Hepatocyte (in vitro differentiated cells): ENCODE data around the gene CKS1B. TPM values are rescaled to one million over a fixed set of nuclear protein-coding genes. Genes with fewer than 3 reads are reported as not detected.
A peak's percentile ranks its signal among the peaks of the same experiment; 100 is the strongest.
"Not testable (repeated sequence)": the region's sequence is repeated elsewhere in the genome, so short reads cannot be mapped to it uniquely, and the experiment has no call there.

Experiments used
- DNase-seq: peaks from one replicate; pipeline ENCODE4 v3.0.0-alpha.2; 2016; ENCODE audit warnings: low spot score
- H2AFZ ChIP-seq: fragments of 200-600 bp; sonication (generic); 2 replicates; pipeline ENCODE4 v1.6.0; 2016; ENCODE audit warnings: antibody characterized with exemption, mild to moderate bottlenecking
- H3K27ac ChIP-seq: fragments of 200-600 bp; sonication (generic); 2 replicates; pipeline ENCODE4 v1.5.1; 2016; ENCODE audit warnings: mild to moderate bottlenecking
- H3K27me3 ChIP-seq: fragments of 200-600 bp; sonication (generic); 2 replicates; pipeline ENCODE4 v1.6.1; 2016
- H3K36me3 ChIP-seq: fragments of 200-600 bp; sonication (generic); replicated peaks from 2 replicates; pipeline ENCODE4 v1.5.1; 2016; ENCODE audit warnings: low read depth; ENCODE audit not compliant: insufficient read depth
- H3K4me1 ChIP-seq: fragments of 200-600 bp; sonication (generic); 2 replicates; pipeline ENCODE4 v1.5.1; 2016; ENCODE audit warnings: mild to moderate bottlenecking, moderate library complexity; ENCODE audit not compliant: insufficient read depth
- H3K4me2 ChIP-seq: fragments of 200-600 bp; sonication (generic); 2 replicates; pipeline ENCODE4 v1.6.0; 2016
- H3K4me3 ChIP-seq: fragments of 200-600 bp; sonication (generic); 2 replicates; pipeline ENCODE4 v1.5.1; 2016; ENCODE audit warnings: mild to moderate bottlenecking
- H3K79me2 ChIP-seq: fragments of 200-600 bp; sonication (generic); 2 replicates; pipeline ENCODE4 v1.6.0; 2017; ENCODE audit warnings: mild to moderate bottlenecking
- H3K9me2 ChIP-seq: fragments of 200-600 bp; sonication (generic); replicated peaks from 2 replicates; pipeline ENCODE4 v1.6.0; 2017; ENCODE audit warnings: mild to moderate bottlenecking; ENCODE audit not compliant: insufficient read depth
- H3K9me3 ChIP-seq: fragments of 200-600 bp; sonication (generic); 2 replicates; pipeline ENCODE4 v1.5.1; 2016; ENCODE audit warnings: low read depth, mild to moderate bottlenecking
- H4K20me1 ChIP-seq: fragments of 200-600 bp; sonication (generic); 2 replicates; pipeline ENCODE4 v1.6.0; 2016; ENCODE audit warnings: mild to moderate bottlenecking; ENCODE audit not compliant: insufficient read depth, poor library complexity, severe bottlenecking
- EZH2 ChIP-seq: fragments of 200-600 bp; sonication (generic); IDR thresholded peaks from 2 replicates; pipeline ENCODE4 v1.6.1; 2016; ENCODE audit warnings: antibody characterized with exemption, mild to moderate bottlenecking, borderline replicate concordance
- EZH2phosphoT487 ChIP-seq: fragments of 200-600 bp; sonication (generic); IDR thresholded peaks from one replicate; pipeline ENCODE4 v1.6.1; 2018; ENCODE audit warnings: antibody characterized with exemption, mild to moderate bottlenecking, low read depth, moderate library complexity; ENCODE audit not compliant: unreplicated experiment, severe bottlenecking
- WGBS: methylation state at CpG from one replicate; pipeline ENCODE4 v1.1.6; 2016; ENCODE audit warnings: low lambda C conversion rate; ENCODE audit errors: missing lambda C conversion rate; 5-methylcytosine and 5-hydroxymethylcytosine counted together
- polyA plus RNA-seq: library from polyadenylated mRNA; unstranded; fragments of >200 nt; fragmentation: Nextera tagmentation; extraction: Ambion mirVana; gene quantifications from 2 replicates; pipeline ENCODE4 v1.2.1, GENCODE V29; 2016
- total RNA-seq: library from RNA; depleted of rRNA; stranded (reverse); fragments of >200 nt; gene quantifications from 2 replicates; pipeline ENCODE4 v1.2.3, GENCODE V29; 2014
- TF ChIP-seq, protein P1 (sequence below): fragments of 200-600 bp; sonication (generic); IDR thresholded peaks from 2 replicates; pipeline ENCODE4 v1.5.1; 2016; ENCODE audit warnings: antibody characterized with exemption, mild to moderate bottlenecking; ENCODE audit not compliant: poor library complexity

CKS1B gene
- total and polyA plus RNA-seq, 2 experiments from 2014 or later, result 40.4 to 91.3 TPM

DNA sequence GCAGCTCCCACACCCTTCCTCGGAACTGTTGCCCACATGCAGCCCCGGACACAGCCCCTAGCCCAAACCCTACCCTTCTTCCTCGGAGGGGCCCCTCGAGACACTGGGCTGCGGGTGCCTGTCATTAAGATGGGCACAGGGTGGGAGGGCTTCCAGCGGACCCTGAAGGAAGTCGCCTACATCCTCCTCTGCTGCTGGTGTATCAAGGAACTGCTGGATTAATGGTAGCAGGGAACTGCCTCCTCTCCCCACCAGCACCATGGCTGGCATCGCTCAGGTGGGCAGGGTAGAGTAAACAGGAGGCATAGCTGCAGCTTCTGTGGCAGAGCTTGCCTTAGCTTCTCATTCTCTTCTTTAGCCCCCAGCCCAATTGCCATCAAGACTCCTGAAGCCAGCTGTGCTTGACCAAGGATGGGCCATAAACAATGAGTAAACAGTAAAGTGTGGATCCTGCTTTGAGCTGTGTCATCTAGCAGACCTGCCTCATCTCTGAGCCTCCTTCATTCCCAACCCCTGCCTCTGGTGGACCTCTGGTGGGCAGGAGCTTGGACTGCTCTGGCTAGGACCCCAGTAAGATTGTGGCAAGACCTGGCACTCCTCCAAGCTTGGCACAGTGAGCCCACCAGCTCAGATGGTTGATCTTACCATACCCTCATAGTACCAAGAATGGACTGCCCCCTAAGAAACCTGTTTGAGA is 19.2 kb downstream of the CKS1B start, which contains the start of gene LENEP:
TSS of gene LENEP (plus strand) at position 15 of the 697 bp plus-strand sequence. CDS start at position 37, 22 bp downstream.
- no peak within 1 kb of the TSS for H3K4me2 ChIP-seq
- 83% methylated on average over 8 of the region's 8 CpGs for WGBS

DNA sequence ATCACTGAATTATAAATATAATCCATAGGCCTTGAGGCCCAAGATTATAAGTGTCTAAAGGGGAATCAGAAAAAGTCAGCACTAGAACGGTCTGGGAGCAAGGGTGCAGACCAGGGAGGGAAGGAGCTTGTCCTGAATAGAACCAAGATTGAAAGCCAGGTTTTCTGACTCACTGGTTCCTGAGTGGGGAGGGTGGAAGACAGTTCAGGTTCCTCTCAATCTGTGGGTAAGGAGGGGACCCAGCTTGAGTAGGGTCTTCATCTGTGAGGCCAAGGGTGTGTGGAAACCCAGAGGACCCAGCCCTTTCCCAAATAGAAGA is 19.7 kb downstream of the CKS1B start:
- no peak for TF ChIP-seq EZH2phosphoT487
- TF ChIP-seq EZH2, result no peak
- TF ChIP-seq, protein P1, sequence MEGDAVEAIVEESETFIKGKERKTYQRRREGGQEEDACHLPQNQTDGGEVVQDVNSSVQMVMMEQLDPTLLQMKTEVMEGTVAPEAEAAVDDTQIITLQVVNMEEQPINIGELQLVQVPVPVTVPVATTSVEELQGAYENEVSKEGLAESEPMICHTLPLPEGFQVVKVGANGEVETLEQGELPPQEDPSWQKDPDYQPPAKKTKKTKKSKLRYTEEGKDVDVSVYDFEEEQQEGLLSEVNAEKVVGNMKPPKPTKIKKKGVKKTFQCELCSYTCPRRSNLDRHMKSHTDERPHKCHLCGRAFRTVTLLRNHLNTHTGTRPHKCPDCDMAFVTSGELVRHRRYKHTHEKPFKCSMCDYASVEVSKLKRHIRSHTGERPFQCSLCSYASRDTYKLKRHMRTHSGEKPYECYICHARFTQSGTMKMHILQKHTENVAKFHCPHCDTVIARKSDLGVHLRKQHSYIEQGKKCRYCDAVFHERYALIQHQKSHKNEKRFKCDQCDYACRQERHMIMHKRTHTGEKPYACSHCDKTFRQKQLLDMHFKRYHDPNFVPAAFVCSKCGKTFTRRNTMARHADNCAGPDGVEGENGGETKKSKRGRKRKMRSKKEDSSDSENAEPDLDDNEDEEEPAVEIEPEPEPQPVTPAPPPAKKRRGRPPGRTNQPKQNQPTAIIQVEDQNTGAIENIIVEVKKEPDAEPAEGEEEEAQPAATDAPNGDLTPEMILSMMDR, result no peak
- no peak for DNase-seq
- H4K20me1 ChIP-seq, result no peaks in the 10 kb centered on the region
- H3K4me2 ChIP-seq, result no peak overlapping the region
- H3K4me1 ChIP-seq, result peaks cover 5% of the 10 kb centered on the region
- H2AFZ ChIP-seq, result no peak overlapping the region
- no peaks in the 10 kb centered on the region for H3K27me3 ChIP-seq
- no peaks in the 10 kb centered on the region for H3K36me3 ChIP-seq
- no peaks in the 10 kb centered on the region for H3K9me3 ChIP-seq
- peaks cover 3% of the 10 kb centered on the region for H3K79me2 ChIP-seq
- H3K4me3 ChIP-seq, result no peak overlapping the region
- 100% methylated on average over 1 of the region's 1 CpG for WGBS
- H3K9me2 ChIP-seq, result no peaks in the 10 kb centered on the region
- H3K27ac ChIP-seq, result no peak overlapping the region

More for the DNA sequence above, 19.2 kb downstream of the CKS1B start, which contains the start of gene LENEP:
- Histone ChIP-seq H3K36me3 (no peaks in the 10 kb centered on the region), H3K9me2 (no peaks in the 10 kb centered on the region), H2AFZ (no peak within 1 kb of the TSS), H3K4me3 (no peak within 1 kb of the TSS), H3K79me2 (peaks cover under 1% of the 10 kb centered on the region), H3K27ac (no peak within 1 kb of the TSS), H3K27me3 (no peaks in the 10 kb centered on the region), H3K9me3 (no peaks in the 10 kb centered on the region), H3K4me1 (peaks cover 2% of the 10 kb centered on the region), H4K20me1 (no peaks in the 10 kb centered on the region)
- no peak for TF ChIP-seq EZH2
- TF ChIP-seq, protein P1, result no peak
- TF ChIP-seq EZH2phosphoT487, result no peak
- no peak for DNase-seq

DNA sequence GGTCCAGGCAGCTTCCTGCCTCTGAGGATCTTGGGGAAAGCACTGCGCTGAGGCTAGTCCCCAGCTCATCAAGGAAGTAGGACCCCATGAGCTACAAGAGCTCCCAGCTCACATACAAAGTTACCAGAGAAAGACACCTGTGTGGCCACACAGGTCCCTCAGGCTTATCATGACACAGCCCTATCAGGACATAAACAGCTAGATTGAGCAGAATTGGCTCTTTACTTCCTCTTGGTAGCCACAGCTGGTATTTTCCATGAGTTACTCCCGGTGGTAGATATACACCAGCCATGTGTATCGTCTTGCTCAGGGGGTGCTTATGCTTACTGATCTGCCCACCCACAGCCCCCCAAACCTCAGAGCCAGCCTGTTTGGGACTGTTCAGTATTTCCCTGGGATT is 20.1 kb downstream of the CKS1B start:
- Histone ChIP-seq H3K36me3 (no peaks in the 10 kb centered on the region), H2AFZ (no peak overlapping the region), H3K4me1 (peaks cover 5% of the 10 kb centered on the region), H4K20me1 (no peaks in the 10 kb centered on the region), H3K79me2 (peaks cover 3% of the 10 kb centered on the region), H3K4me2 (no peak overlapping the region), H3K4me3 (no peak overlapping the region), H3K9me3 (no peaks in the 10 kb centered on the region), H3K27ac (no peak overlapping the region), H3K27me3 (no peaks in the 10 kb centered on the region), H3K9me2 (no peaks in the 10 kb centered on the region)
- 89% methylated on average over 3 of the region's 3 CpGs for WGBS
- TF ChIP-seq EZH2 (no peak), EZH2phosphoT487 (no peak)
- DNase-seq, result no peak

DNA sequence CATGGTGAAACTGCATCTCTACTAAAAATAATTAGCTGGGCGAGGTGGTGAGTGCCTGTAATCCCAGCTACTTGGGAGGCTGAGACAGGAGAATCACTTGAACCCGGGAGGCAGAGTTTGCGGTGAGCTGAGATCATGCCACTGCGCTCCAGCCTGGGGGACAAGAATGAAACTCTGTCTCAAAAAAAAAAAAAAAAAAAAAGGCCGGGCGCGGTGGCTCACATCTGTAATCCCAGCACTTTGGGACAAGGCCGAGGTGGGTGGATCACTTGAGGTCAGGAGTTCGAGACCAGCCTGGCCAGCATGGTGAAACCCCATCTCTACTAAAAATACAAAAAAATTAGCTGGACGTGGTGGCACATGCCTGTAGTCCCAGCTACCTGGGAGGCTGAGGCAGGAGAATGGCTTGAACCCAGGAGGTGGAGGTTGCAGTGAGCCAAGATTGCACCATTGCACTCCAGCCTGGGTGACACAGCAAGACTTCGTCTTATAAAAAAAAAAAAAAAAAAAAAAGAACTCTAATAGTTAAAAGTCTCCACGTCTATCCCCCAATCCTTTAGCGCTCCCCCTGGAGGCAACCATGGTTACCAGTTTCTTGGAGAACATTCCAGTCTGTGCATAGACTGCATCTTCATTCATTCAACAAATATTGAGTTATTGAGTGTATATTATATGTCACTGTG is 21.0 kb downstream of the CKS1B start:
- peaks cover 11% of the 10 kb centered on the region for H3K4me1 ChIP-seq
- DNase-seq, result peak; percentile 75
- H3K79me2 ChIP-seq, H3K9me2 ChIP-seq, H3K36me3 ChIP-seq, H3K27ac ChIP-seq, H4K20me1 ChIP-seq, H3K27me3 ChIP-seq, H3K9me3 ChIP-seq, H3K4me3 ChIP-seq, H2AFZ ChIP-seq, H3K4me2 ChIP-seq: not testable (repeated sequence)
- TF ChIP-seq, protein P1, result peak; percentile 30
- 63% methylated on average over 10 of the region's 13 CpGs for WGBS
